Loucy (cell line): ENCODE results near the gene PRRX2.

Experiments
- CTCF ChIP-seq: fragments of 200-600 bp; sonication (generic); conservative IDR thresholded peaks from 2 replicates; pipeline ENCODE4 v1.5.1; 2014; ENCODE audit warnings: mild to moderate bottlenecking, antibody characterized with exemption, low read length
- EZH2phosphoT487 ChIP-seq: fragments of 200-600 bp; IDR thresholded peaks from 2 replicates; pipeline ENCODE4 v1.6.1; 2018; ENCODE audit warnings: antibody characterized with exemption, mild to moderate bottlenecking, moderate library complexity, borderline replicate concordance

GRCh38 chr9:129736334-129736733 lies 70.9 kb downstream of the PRRX2 start:
- no peak for TF ChIP-seq CTCF
- TF ChIP-seq EZH2phosphoT487 = no peak
